Measurements from ENCODE around the gene BMI1.

- no peak for TF ChIP-seq CHD1 (IDR thresholded peaks at IDR 0.05; ENCODE audit: low read depth, low read length)
- no peak for TF ChIP-seq CTCF (conservative IDR thresholded peaks at IDR 0.05; ENCODE audit: low read depth, low read length)
These were observed 23.9 kb downstream of the BMI1 start for GRCh38 chr10:22344781-22345300.
